A673 (cell line): ENCODE data around the gene SLC44A3. TPM values are rescaled to one million over a fixed set of nuclear protein-coding genes. Genes with fewer than 3 reads are reported as not detected.

Experiments
- BruUV-seq: library from RNA; stranded (reverse); fragments of 400-500 nt; replicated peaks from 2 replicates; lab custom pipeline; 2021; lab: Mats Ljungman, UMichigan
- CTCF ChIA-PET: fragments of 300-600 bp; sonication (Branson Sonifier 250); formaldehyde crosslinking; loops from one replicate; lab custom pipeline; 2022; ENCODE audit warnings: antibody characterized with exemption; lab: Charles Lee
- POLR2A ChIA-PET: fragments of 300-600 bp; sonication (Branson Sonifier 250); formaldehyde crosslinking; loops from one replicate; lab custom pipeline; 2022; ENCODE audit warnings: antibody characterized with exemption; ENCODE audit not compliant: low non-redundant PET; lab: Charles Lee
- DNase-seq: peaks from one replicate; pipeline ENCODE4 v3.0.0-alpha.2; 2015; ENCODE audit warnings: low spot score
- H3K27ac ChIP-seq: fragments of 200-600 bp; sonication (generic); 2 replicates; pipeline ENCODE4 v1.5.1; 2016; ENCODE audit warnings: mixed run types, low read depth, mild to moderate bottlenecking, mixed read lengths, antibody characterized with exemption, low read length; ENCODE audit not compliant: poor library complexity, severe bottlenecking
- H3K27me3 ChIP-seq: fragments of 200-600 bp; sonication (generic); replicated peaks from 2 replicates; pipeline ENCODE4 v1.6.1; 2017; ENCODE audit warnings: mixed run types, low read depth, mild to moderate bottlenecking, mixed read lengths, antibody characterized with exemption, low read length; ENCODE audit not compliant: insufficient read depth, poor library complexity
- H3K36me3 ChIP-seq: fragments of 200-600 bp; sonication (generic); 2 replicates; pipeline ENCODE4 v1.6.1; 2016; ENCODE audit warnings: mixed run types, mild to moderate bottlenecking, mixed read lengths, antibody characterized with exemption, low read length; ENCODE audit not compliant: insufficient read depth, poor library complexity, severe bottlenecking
- H3K4me1 ChIP-seq: fragments of 200-600 bp; sonication (generic); 2 replicates; pipeline ENCODE4 v1.6.1; 2017; ENCODE audit warnings: mixed run types, mild to moderate bottlenecking, mixed read lengths, antibody characterized with exemption, low read length; ENCODE audit not compliant: insufficient read depth, poor library complexity, severe bottlenecking
- H3K4me3 ChIP-seq: fragments of 200-600 bp; sonication (generic); 2 replicates; pipeline ENCODE4 v1.5.1; 2016; ENCODE audit warnings: low read depth, mixed run types, mild to moderate bottlenecking, mixed read lengths, low read length; ENCODE audit not compliant: poor library complexity, severe bottlenecking
- H3K9me3 ChIP-seq: fragments of 200-600 bp; sonication (generic); 2 replicates; pipeline ENCODE4 v1.6.1; 2016; ENCODE audit warnings: mixed run types, low read depth, mild to moderate bottlenecking, mixed read lengths, antibody characterized with exemption, low read length; ENCODE audit not compliant: poor library complexity, severe bottlenecking
- EZH2 ChIP-seq: fragments of 200-600 bp; sonication (generic); IDR thresholded peaks from 2 replicates; pipeline ENCODE4 v1.6.1; 2017; ENCODE audit warnings: borderline replicate concordance, low read depth, mild to moderate bottlenecking, mixed read lengths, antibody characterized with exemption, low read length; ENCODE audit not compliant: poor library complexity, severe bottlenecking
- intact Hi-C: fragments of 100-400 bp; cut with micrococcal nuclease; formaldehyde crosslinking; loops from one replicate; pipeline ENCODE4 v1.10.0; 2022; ENCODE audit not compliant: unreplicated experiment
- total RNA-seq: library from RNA; stranded (reverse); gene quantifications from 2 replicates; pipeline ENCODE4 v1.2.3, GENCODE V29; 2021
- TF ChIP-seq, protein P1 (sequence below): fragments of 300-800, 200-600 bp; sonication (generic); conservative IDR thresholded peaks from 2 replicates; pipeline ENCODE4 v1.5.1; 2017; ENCODE audit warnings: low read depth, mild to moderate bottlenecking, antibody characterized with exemption, low read length, moderate library complexity, mixed read lengths

The SLC44A3 gene
- total RNA-seq, 1 experiment from 2014 or later = not detected

DNA sequence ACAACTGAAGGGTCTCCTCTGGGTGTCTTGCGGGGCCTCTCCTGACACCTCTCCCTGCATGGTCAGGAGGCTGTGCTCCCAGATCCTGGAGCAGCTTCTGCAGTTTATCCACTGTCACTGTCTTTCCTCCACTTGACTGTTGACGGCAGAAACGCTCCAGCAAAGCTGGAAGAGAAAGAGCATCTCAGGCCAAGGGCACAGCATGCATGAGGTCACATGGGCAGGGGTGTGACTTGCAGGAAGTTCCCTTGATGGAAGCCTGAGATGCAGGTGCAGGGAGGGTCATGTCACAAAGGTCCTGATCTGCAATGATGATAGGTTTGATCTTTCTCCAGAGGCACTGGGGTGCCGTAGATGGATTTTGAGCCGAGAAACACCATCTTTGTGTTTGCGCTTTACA is 23.3 kb downstream of the SLC44A3 start:
- no peak for TF ChIP-seq EZH2
- TF ChIP-seq, protein P1, sequence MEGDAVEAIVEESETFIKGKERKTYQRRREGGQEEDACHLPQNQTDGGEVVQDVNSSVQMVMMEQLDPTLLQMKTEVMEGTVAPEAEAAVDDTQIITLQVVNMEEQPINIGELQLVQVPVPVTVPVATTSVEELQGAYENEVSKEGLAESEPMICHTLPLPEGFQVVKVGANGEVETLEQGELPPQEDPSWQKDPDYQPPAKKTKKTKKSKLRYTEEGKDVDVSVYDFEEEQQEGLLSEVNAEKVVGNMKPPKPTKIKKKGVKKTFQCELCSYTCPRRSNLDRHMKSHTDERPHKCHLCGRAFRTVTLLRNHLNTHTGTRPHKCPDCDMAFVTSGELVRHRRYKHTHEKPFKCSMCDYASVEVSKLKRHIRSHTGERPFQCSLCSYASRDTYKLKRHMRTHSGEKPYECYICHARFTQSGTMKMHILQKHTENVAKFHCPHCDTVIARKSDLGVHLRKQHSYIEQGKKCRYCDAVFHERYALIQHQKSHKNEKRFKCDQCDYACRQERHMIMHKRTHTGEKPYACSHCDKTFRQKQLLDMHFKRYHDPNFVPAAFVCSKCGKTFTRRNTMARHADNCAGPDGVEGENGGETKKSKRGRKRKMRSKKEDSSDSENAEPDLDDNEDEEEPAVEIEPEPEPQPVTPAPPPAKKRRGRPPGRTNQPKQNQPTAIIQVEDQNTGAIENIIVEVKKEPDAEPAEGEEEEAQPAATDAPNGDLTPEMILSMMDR = no peak
- H3K36me3 ChIP-seq = no peaks in the 10 kb centered on the region
- no peaks in the 10 kb centered on the region for H3K27me3 ChIP-seq
- H3K4me1 ChIP-seq = no peaks in the 10 kb centered on the region
- ChIA-PET CTCF (interaction anchor here (1.4 kb wide), 1 partner anchor 200 kb away, joined by 3 read pairs; no protein-coding TSS in a partner anchor), POLR2A (no interaction called here)
- no peak overlapping the region for H3K4me3 ChIP-seq
- intact Hi-C loops = no loop called here
- H3K9me3 ChIP-seq = no peaks in the 10 kb centered on the region
- no peak overlapping the region for H3K27ac ChIP-seq
- no TSS peak for BruUV-seq
- no peak for DNase-seq

GRCh38 chr1:94843846-94844245 is 23.7 kb downstream of the SLC44A3 start:
- H3K9me3 ChIP-seq = no peaks in the 10 kb centered on the region
- no peaks in the 10 kb centered on the region for H3K4me1 ChIP-seq
- POLR2A ChIA-PET = no interaction called here
- BruUV-seq = no TSS peak
- no peak for TF ChIP-seq EZH2
- TF ChIP-seq, protein P1 = no peak
- DNase-seq = no peak
- CTCF ChIA-PET = interaction anchor here (1.4 kb wide), 1 partner anchor 199 kb away, joined by 3 read pairs; no protein-coding TSS in a partner anchor
- no peaks in the 10 kb centered on the region for H3K27me3 ChIP-seq
- no peak overlapping the region for H3K4me3 ChIP-seq
- H3K36me3 ChIP-seq = no peaks in the 10 kb centered on the region
- no peak overlapping the region for H3K27ac ChIP-seq
- intact Hi-C loops = no loop called here

GRCh38 chr1:94846308-94846707 is 26.2 kb downstream of the SLC44A3 start:
- Histone ChIP-seq H3K4me1 (no peaks in the 10 kb centered on the region), H3K27me3 (no peaks in the 10 kb centered on the region), H3K9me3 (no peaks in the 10 kb centered on the region), H3K4me3 (no peak overlapping the region), H3K27ac (no peak overlapping the region), H3K36me3 (no peaks in the 10 kb centered on the region)
- intact Hi-C loops = no loop called here
- no peak for TF ChIP-seq EZH2
- no TSS peak for BruUV-seq
- DNase-seq = no peak
- ChIA-PET CTCF (interaction anchor here (1.2 kb wide), 1 partner anchor 8 kb away, joined by 3 read pairs; no protein-coding TSS in a partner anchor), POLR2A (no interaction called here)

- no peaks in the 10 kb centered on the region for H3K9me3 ChIP-seq
- TF ChIP-seq, protein P1 = no peak
- TF ChIP-seq EZH2 = no peak
- H3K27me3 ChIP-seq = no peaks in the 10 kb centered on the region
- no peak for DNase-seq
- ChIA-PET POLR2A (no interaction called here), CTCF (interaction anchor here (1.3 kb wide), 1 partner anchor 190 kb away, joined by 3 read pairs; no protein-coding TSS in a partner anchor)
- intact Hi-C loops = loop anchor here (5.0 kb wide), 1 partner anchor 381 kb away; the partner anchor contains the start of gene RWDD3
- no peaks in the 10 kb centered on the region for H3K36me3 ChIP-seq
- H3K4me1 ChIP-seq = no peaks in the 10 kb centered on the region
- BruUV-seq = no TSS peak
- H3K27ac ChIP-seq = no peak overlapping the region
- H3K4me3 ChIP-seq = no peak overlapping the region
Observed at GRCh38 chr1:94851571-94851970, 31.4 kb downstream of the SLC44A3 start.
